Activated CD4-positive, alpha-beta memory T cell treated with anti-CD3 and anti-CD28 coated beads, Interleukin-2, amount 10 ng/mL, durations not matched to agents 7 days and 5 days (primary cell): ENCODE data around the gene HOOK2. TPM values are rescaled to one million over a fixed set of nuclear protein-coding genes. Genes with fewer than 3 reads are reported as not detected.

ENCODE experiments used
- CTCF ChIA-PET: fragments of 350-600 bp; sonication (Branson Sonifier 250); formaldehyde crosslinking; loops from one replicate; lab custom pipeline; 2021; ENCODE audit warnings: antibody characterized with exemption, inconsistent platforms; lab: Charles Lee
- POLR2A ChIA-PET: fragments of 350-600 bp; sonication (Branson Sonifier 250); formaldehyde crosslinking; loops from one replicate; lab custom pipeline; 2021; ENCODE audit warnings: antibody characterized with exemption; lab: Charles Lee
- DNase-seq: peaks from one replicate; pipeline ENCODE4 v3.0.0-alpha.2; 2020
- H3K27ac Mint-ChIP-seq: one replicate; pipeline ENCODE4 v1.8.0; 2021; ENCODE audit warnings: mild to moderate bottlenecking, mixed read lengths
- H3K27me3 Mint-ChIP-seq: one replicate; pipeline ENCODE4 v1.8.0; 2021; ENCODE audit warnings: mixed read lengths
- H3K36me3 Mint-ChIP-seq: one replicate; pipeline ENCODE4 v1.8.0; 2021; ENCODE audit warnings: low read depth, mixed read lengths
- H3K4me1 Mint-ChIP-seq: one replicate; pipeline ENCODE4 v1.8.0; 2021; ENCODE audit warnings: mixed read lengths
- H3K4me3 Mint-ChIP-seq: one replicate; pipeline ENCODE4 v1.8.0; 2021; ENCODE audit warnings: mild to moderate bottlenecking, mixed read lengths
- H3K9me3 Mint-ChIP-seq: one replicate; pipeline ENCODE4 v1.8.0; 2021; ENCODE audit warnings: mixed read lengths
- total RNA-seq, 2 experiments: library from RNA; stranded (reverse); gene quantifications; one replicate each; pipeline ENCODE4 v1.2.3, GENCODE V29; 2021

HOOK2 gene
- total RNA-seq, 2 experiments from 2014 or later, result 17.0 to 17.8 TPM

DNA sequence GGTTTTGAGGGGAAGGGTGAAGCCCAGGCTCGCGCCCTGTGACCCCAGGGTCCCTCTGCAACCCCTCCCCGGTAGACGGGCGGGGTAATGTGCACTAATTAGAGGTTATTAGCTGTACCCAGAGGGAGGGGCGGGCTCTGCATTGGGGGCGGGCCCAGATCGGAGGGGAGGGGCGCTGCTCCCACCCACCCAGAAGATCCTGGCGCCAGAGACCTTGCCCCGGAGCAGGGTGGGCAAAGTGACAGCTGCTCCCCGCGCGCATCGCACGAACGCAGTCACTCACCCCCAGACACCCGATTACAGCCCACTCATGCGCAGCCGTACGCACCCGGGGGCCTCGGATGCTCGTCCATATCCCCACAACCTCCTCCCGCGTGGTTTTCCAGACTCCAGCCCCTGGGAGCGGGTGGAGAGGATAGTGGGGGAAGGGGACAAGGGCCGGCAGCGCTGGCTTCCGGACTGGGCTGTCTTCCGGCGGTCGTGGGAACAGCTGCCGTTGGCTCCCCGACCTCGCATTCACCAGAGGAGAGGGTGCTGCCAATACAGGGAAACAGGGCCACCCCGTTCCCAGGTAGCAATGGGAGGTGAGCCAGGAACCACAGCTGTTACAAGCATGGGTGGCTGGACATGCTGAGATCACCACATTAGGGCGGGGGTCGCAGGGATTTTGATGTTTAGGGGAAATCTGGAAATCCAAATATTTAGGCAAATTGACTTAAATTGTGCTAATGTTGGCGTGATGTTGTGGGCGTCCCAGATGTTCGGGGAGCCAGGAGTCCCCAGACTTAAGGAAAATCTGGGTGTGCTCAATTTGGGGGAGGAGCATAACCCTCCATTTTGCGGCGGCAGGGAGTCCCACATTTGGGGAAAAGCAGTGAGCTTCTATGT lies 2.9 kb upstream of the HOOK2 start:
- H3K27ac Mint-ChIP-seq, result peak overlapping the region; percentile 92
- POLR2A ChIA-PET, result interaction anchor here (0.8 to 16.7 kb wide), 10 partner anchors 9 to 97 kb away, joined by 3 to 574 read pairs (median 5); partner anchors contain the start of genes DHPS, JUNB, PRDX2 and RNASEH2A
- H3K4me3 Mint-ChIP-seq, result peak overlapping the region; percentile 83
- no peaks in the 10 kb centered on the region for H3K9me3 Mint-ChIP-seq
- H3K27me3 Mint-ChIP-seq, result no peaks in the 10 kb centered on the region
- CTCF ChIA-PET, result interaction anchor here (0.7 to 4.2 kb wide), 11 partner anchors 10 to 69 kb away, joined by 3 to 183 read pairs (median 7); partner anchors contain the start of genes JUNB and RNASEH2A
- DNase-seq, result peak; percentile 57
- H3K36me3 Mint-ChIP-seq, result no peaks in the 10 kb centered on the region
- peaks cover 46% of the 10 kb centered on the region for H3K4me1 Mint-ChIP-seq

DNA sequence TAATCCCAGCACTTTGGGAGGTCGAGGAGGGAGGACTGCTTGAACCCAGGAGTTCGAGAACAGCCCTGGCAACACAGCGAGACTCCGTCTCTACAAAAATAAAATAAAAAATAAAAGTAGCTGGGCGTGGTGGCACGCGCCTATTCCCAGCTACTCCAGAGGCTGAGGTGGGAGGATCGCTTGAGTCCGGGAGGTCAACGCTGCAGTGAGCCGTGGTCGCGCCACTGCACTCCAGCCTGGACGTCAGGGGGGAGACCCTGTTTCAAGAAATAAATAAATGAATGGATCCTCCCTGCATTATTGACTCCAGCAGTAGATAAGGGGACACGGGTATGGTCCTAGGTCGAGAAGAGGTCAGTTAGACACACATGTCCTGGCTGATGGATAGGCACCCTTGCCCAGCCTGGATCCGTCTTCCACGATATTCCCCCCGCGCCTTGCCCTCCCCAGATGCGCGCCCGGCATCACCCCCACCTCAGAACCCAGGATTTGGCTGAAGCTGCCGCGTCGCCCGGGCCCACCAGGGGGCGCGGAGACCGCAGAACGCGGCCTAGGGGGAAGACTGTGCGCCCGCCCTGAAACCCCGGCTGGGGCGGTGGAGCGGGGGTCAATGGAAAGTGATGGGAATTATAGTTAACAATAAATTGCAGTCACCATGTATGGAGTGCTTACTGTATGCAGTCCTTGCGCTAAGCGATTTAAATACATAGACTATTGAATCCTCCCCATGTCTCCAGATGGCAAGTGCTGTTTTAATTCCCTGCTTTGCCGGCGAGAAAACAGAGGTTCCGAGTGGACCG lies 2.1 kb upstream of the HOOK2 start:
- POLR2A ChIA-PET, result interaction anchor here (0.8 to 16.7 kb wide), 11 partner anchors 10 to 96 kb away, joined by 3 to 574 read pairs (median 5); partner anchors contain the start of genes DHPS, JUNB, PRDX2 and RNASEH2A
- no peaks in the 10 kb centered on the region for H3K27me3 Mint-ChIP-seq
- CTCF ChIA-PET, result interaction anchor here (0.7 to 4.2 kb wide), 15 partner anchors 8 to 70 kb away, joined by 3 to 183 read pairs (median 7); partner anchors contain the start of genes GET3, JUNB, RNASEH2A and TRIR

DNA sequence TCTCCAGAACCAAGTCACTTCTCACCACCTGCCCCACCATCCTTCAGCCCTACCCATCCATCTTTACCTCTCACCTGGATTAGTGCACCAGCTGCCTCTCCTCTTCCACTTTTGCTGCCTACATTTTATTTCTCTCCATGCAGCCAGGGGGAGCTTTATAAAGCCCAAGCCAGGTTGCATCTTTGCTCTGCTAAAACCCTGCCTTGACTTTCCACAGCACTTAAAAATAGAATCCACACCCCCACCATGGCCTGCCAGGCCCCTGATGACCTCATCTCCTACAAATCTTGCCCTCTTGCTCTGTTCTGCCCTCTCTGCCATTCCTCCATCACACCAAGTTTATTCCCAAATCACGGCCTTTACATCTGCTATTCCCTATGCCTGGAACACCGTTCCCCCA lies 1.8 kb downstream of the HOOK2 start:
- POLR2A ChIA-PET, result interaction anchor here (16.7 kb wide), 1 partner anchor 24 kb away, joined by 574 read pairs; the partner anchor contains the start of genes JUNB, PRDX2 and THSD8
- Mint-ChIP-seq H3K27ac (no peak overlapping the region), H3K4me3 (no peak overlapping the region), H3K36me3 (no peaks in the 10 kb centered on the region), H3K9me3 (no peaks in the 10 kb centered on the region), H3K4me1 (peaks cover 34% of the 10 kb centered on the region), H3K27me3 (no peaks in the 10 kb centered on the region)
- CTCF ChIA-PET, result interaction anchor here (0.6 to 3.6 kb wide), 12 partner anchors 9 to 192 kb away, joined by 3 to 35 read pairs (median 3); partner anchors contain the start of genes GET3 and JUNB
- DNase-seq, result no peak

More for the DNA sequence above, 2.1 kb upstream of the HOOK2 start:
- Mint-ChIP-seq H3K27ac (peak overlapping the region; percentile 92), H3K9me3 (no peaks in the 10 kb centered on the region), H3K36me3 (no peaks in the 10 kb centered on the region), H3K4me1 (peaks cover 44% of the 10 kb centered on the region), H3K4me3 (peak overlapping the region; percentile 83)
- peak; percentile 85 for DNase-seq

DNA sequence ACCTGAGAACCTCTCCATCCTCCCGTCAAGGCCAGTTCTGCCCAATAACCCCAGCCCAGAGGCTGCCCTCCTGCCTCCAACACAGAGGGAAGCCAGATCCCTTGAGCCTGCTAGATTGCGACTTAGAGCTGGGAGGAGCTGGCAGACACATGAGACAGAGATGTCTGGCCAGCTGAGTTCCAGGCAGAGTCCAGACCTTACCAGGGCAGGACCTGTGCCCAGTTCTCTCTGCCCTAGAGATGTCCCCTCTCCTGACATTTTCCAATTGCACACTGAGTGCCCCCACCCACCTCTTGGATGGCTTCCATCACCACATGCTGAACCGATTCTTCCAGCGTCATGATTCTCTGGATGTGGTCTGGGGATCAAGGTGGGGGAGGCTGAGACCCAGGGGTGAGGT lies 3.0 kb downstream of the HOOK2 start:
- POLR2A ChIA-PET, result interaction anchor here (16.7 kb wide), 1 partner anchor 25 kb away, joined by 574 read pairs; the partner anchor contains the start of genes JUNB, PRDX2 and THSD8
- H3K36me3 Mint-ChIP-seq, result no peaks in the 10 kb centered on the region
- H3K4me1 Mint-ChIP-seq, result peaks cover 24% of the 10 kb centered on the region
- no peaks in the 10 kb centered on the region for H3K9me3 Mint-ChIP-seq
- CTCF ChIA-PET, result interaction anchor here (1.2 to 3.6 kb wide), 5 partner anchors 8 to 27 kb away, joined by 3 to 35 read pairs (median 5); no protein-coding TSS in a partner anchor
- no peaks in the 10 kb centered on the region for H3K27me3 Mint-ChIP-seq
- no peak for DNase-seq
- no peak overlapping the region for H3K4me3 Mint-ChIP-seq
- H3K27ac Mint-ChIP-seq, result no peak overlapping the region

DNA sequence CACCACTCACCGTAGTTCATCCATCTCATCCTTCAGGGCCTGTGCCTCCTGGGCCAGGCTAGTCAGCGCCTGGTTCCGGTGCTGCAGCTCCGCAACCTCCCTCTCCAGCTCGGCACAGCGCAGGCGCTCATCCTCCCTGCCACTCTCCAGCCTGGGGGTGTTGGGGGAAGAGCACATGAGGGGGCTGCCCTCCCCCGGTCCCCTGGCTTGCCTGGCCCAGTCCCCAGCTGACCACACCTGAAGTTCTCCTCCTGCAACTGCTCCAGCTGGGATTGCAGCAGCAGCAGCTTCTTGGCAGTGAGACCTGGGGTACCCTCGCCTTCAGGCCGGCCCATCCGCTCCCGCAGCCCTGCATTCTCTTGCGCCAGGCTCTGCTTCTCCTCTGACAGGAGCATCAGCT lies 4.4 kb downstream of the HOOK2 start:
- H3K36me3 Mint-ChIP-seq, result no peaks in the 10 kb centered on the region
- no peaks in the 10 kb centered on the region for H3K9me3 Mint-ChIP-seq
- ChIA-PET POLR2A (interaction anchor here (1.5 to 16.7 kb wide), 2 partner anchors 26 to 34 kb away, joined by 4 to 574 read pairs; partner anchors contain the start of genes GET3, JUNB, PRDX2 and THSD8), CTCF (interaction anchor here (1.3 to 16.8 kb wide), 4 partner anchors 13 to 66 kb away, joined by 3 to 419 read pairs (median 36); partner anchors contain the start of genes JUNB, PRDX2 and THSD8)
- no peak overlapping the region for H3K4me3 Mint-ChIP-seq
- H3K27me3 Mint-ChIP-seq, result no peaks in the 10 kb centered on the region
- peaks cover 24% of the 10 kb centered on the region for H3K4me1 Mint-ChIP-seq
- no peak for DNase-seq
- no peak overlapping the region for H3K27ac Mint-ChIP-seq

DNA sequence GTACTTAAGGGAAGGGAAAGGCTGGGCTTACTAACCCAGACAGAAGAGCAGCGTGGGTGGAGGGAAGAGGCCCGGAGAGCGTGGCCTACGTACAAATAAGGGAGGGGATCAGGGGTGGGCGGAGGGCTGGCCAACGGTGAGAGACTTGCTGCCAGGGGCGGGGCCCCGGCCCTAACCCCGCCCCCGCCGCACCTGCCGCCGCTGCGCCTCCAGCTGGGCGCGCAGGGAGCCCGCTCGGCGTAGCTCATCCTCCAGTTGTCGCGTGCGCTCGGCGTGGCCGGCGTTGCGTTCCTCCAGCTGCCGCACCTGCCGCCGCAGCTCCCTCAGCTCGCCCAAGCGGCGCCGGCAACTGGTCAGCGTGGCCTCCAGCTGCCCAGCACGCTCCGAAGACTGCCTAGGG lies 5.7 kb downstream of the HOOK2 start:
- Mint-ChIP-seq H3K36me3 (no peaks in the 10 kb centered on the region), H3K4me3 (no peak overlapping the region), H3K27ac (no peak overlapping the region), H3K9me3 (no peaks in the 10 kb centered on the region), H3K4me1 (peaks cover 25% of the 10 kb centered on the region), H3K27me3 (no peaks in the 10 kb centered on the region)
- ChIA-PET POLR2A (interaction anchor here (1.1 to 16.7 kb wide), 4 partner anchors 19 to 46 kb away, joined by 3 to 574 read pairs (median 4); partner anchors contain the start of genes GET3, JUNB, PRDX2 and THSD8), CTCF (interaction anchor here (0.8 to 16.8 kb wide), 4 partner anchors 12 to 84 kb away, joined by 3 to 419 read pairs (median 60); partner anchors contain the start of genes JUNB, PRDX2 and THSD8)
- DNase-seq, result peak; percentile 67

DNA sequence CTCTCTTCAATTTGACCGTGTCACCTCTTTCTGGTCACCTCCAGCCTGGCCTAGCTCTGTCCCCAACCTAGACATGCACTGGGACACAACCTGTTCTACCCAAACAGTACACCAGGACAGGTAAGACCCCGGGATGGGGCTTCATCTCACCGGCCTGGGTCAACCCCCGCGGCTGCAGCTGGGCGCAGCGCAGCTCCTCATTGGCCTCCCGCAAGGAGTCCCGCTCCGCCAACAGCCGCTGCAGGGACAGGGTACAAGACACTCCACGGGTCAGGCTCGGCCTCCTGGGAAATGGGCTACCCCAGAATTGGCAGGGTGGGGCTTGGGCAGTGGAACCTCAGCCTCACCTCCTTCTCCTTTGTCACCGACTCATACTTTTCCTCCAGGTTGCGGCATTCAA lies 7.7 kb downstream of the HOOK2 start:
- H3K27ac Mint-ChIP-seq, result no peak overlapping the region
- POLR2A ChIA-PET, result interaction anchor here (0.6 to 1.0 kb wide), 3 partner anchors 22 to 427 kb away, joined by 3 to 8 read pairs (median 4); partner anchors contain the start of gene JUNB
- no peaks in the 10 kb centered on the region for H3K27me3 Mint-ChIP-seq
- no peak overlapping the region for H3K4me3 Mint-ChIP-seq
- no peaks in the 10 kb centered on the region for H3K36me3 Mint-ChIP-seq
- no peaks in the 10 kb centered on the region for H3K9me3 Mint-ChIP-seq
- H3K4me1 Mint-ChIP-seq, result peaks cover 20% of the 10 kb centered on the region
- DNase-seq, result no peak
- CTCF ChIA-PET, result interaction anchor here (1.6 to 16.8 kb wide), 4 partner anchors 10 to 198 kb away, joined by 5 to 419 read pairs (median 60); partner anchors contain the start of genes JUNB, PRDX2 and THSD8

DNA sequence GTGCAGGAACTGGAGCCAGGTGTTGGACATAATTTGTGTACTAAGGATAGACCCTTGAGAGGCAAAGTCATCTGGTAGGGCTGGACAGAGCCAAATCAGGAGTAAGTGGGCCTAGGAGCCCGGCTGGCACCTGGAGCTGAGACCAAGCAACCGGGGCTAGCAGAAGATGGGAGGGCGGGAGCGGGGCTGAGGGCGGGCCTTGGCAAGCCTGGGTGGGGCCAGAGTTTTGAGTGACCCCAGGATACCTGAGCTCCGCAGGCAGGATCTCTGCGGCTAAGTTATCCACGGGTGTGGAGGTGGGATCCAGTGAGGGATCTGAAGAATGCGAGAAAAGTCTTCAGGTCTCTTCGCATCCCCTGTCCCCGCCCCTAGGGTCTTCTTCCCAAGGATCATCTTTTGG lies 8.2 kb downstream of the HOOK2 start:
- H3K9me3 Mint-ChIP-seq, result no peaks in the 10 kb centered on the region
- H3K27ac Mint-ChIP-seq, result no peak overlapping the region
- no peak overlapping the region for H3K4me3 Mint-ChIP-seq
- H3K4me1 Mint-ChIP-seq, result peaks cover 19% of the 10 kb centered on the region
- POLR2A ChIA-PET, result interaction anchor here (0.6 to 1.7 kb wide), 5 partner anchors 22 to 427 kb away, joined by 3 to 8 read pairs (median 4); partner anchors contain the start of genes JUNB and THSD8
- no peaks in the 10 kb centered on the region for H3K36me3 Mint-ChIP-seq
- CTCF ChIA-PET, result interaction anchor here (1.6 to 16.8 kb wide), 4 partner anchors 9 to 199 kb away, joined by 5 to 419 read pairs (median 60); partner anchors contain the start of genes JUNB, PRDX2 and THSD8
- H3K27me3 Mint-ChIP-seq, result no peaks in the 10 kb centered on the region
- DNase-seq, result no peak

DNA sequence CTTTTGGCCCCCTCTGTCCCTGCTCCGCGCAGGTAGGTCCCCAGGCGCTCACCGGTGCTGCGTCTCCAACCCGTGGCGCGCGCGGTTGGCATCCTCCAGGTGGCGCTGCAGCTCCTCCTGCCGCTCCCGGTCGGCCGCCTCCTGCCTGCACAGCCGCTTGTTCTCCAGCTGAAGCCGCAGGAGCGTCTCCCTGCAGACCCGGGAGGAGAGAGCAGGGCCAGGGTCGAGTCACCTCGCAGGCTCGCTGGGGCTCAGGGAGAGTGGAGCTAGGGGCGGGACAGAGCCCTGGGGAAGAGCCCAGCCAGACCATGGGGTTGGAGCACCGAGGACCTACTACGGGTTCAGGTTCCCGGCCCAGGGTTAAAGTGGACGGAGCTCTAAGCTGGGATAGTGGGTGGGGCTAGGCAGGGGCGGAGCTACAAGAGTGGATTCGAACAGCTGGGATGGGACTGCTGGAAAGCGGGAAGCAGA lies 9.3 kb downstream of the HOOK2 start:
- ChIA-PET CTCF (interaction anchor here (0.6 to 16.8 kb wide), 13 partner anchors 8 to 200 kb away, joined by 3 to 419 read pairs (median 5); partner anchors contain the start of genes GET3, JUNB, PRDX2 and THSD8), POLR2A (interaction anchor here (1.1 to 3.6 kb wide), 6 partner anchors 12 to 36 kb away, joined by 3 to 36 read pairs (median 4); partner anchors contain the start of genes GET3, JUNB and THSD8)
- Mint-ChIP-seq H3K9me3 (no peaks in the 10 kb centered on the region), H3K4me3 (peak overlapping the region; percentile 24), H3K36me3 (no peaks in the 10 kb centered on the region), H3K27ac (no peak overlapping the region), H3K27me3 (no peaks in the 10 kb centered on the region), H3K4me1 (peaks cover 16% of the 10 kb centered on the region)
- peak; percentile 86 for DNase-seq

DNA sequence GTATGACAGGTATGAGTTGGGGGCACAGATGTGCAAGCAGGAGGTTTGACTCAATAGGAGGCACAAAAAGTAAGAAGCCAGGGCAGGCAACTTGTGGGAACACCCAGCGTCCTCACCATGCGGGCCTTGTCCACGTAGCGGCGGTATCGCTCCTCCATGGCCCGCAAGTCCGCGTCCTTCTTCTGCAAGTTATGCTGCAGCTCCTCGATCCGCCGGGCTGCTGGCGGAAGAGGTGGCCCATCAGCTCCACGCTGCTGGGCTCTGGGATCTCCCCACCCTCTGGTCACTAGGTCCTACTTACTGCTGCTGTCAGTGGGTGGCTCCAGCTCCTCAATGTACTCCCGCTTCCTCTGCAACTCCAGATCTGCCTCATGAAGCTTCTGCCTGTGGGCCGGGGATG lies 10.7 kb downstream of the HOOK2 start:
- Mint-ChIP-seq H3K27ac (no peak overlapping the region), H3K4me3 (no peak overlapping the region), H3K27me3 (no peaks in the 10 kb centered on the region), H3K36me3 (no peaks in the 10 kb centered on the region), H3K4me1 (peaks cover 13% of the 10 kb centered on the region), H3K9me3 (no peaks in the 10 kb centered on the region)
- DNase-seq, result no peak
- CTCF ChIA-PET, result interaction anchor here (0.5 to 16.8 kb wide), 7 partner anchors 7 to 212 kb away, joined by 3 to 419 read pairs (median 5); partner anchors contain the start of genes JUNB, PRDX2 and THSD8
- POLR2A ChIA-PET, result interaction anchor here (1.2 to 3.6 kb wide), 2 partner anchors 18 to 28 kb away, joined by 3 to 36 read pairs; partner anchors contain the start of gene JUNB

DNA sequence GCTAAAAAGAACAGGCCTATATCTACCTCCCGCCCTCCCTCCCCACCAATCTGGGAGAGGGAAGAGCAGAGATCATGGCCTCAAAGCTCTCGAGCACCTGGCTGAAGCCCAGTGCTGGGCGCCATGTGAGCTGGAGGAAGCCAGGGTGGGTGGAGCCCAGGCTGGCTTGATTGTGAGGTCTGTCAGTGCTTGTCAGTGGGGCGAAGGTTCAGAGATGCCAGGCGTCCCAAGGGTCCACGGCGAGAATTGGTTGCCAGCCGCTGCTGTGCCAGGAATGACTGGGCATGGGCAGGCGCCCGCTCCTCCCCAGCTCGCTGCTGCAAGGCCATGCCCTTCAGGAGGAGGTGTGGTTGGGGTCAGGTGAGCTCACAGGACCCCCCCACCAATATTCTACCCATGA lies 12.3 kb downstream of the HOOK2 start:
- no peaks in the 10 kb centered on the region for H3K36me3 Mint-ChIP-seq
- no peak for DNase-seq
- no peaks in the 10 kb centered on the region for H3K9me3 Mint-ChIP-seq
- H3K27ac Mint-ChIP-seq, result no peak overlapping the region
- peaks cover 13% of the 10 kb centered on the region for H3K4me1 Mint-ChIP-seq
- no peak overlapping the region for H3K4me3 Mint-ChIP-seq
- CTCF ChIA-PET, result interaction anchor here (0.7 to 16.8 kb wide), 7 partner anchors 10 to 85 kb away, joined by 3 to 419 read pairs (median 5); partner anchors contain the start of genes JUNB, PRDX2 and THSD8
- peaks cover 3% of the 10 kb centered on the region for H3K27me3 Mint-ChIP-seq
- POLR2A ChIA-PET, result interaction anchor here (0.8 to 3.6 kb wide), 2 partner anchors 30 to 33 kb away, joined by 4 to 36 read pairs; partner anchors contain the start of gene JUNB
